ENCODE measurements around the gene CA5A.
"Not testable (repeated sequence)": the region's sequence is repeated elsewhere in the genome, so short reads cannot be mapped to it uniquely, and the experiment has no call there.

GRCh38 chr16:87861300-87862099, 74.8 kb downstream of the CA5A start:
- not testable (repeated sequence) for TF ChIP-seq CTCF, EP300, POLR2A, POLR2AphosphoS5 (IDR thresholded peaks at IDR 0.05)

All from suprapubic skin (tissue), 4 donors.